BLaER1 (cell line): Measurements from ENCODE around the gene OXSM.

Experiments
- H3K27ac ChIP-seq: shearing (Covaris generic); formaldehyde crosslinking; 2 replicates; pipeline ENCODE4 v1.8.1; 2022
- H3K27me3 ChIP-seq: shearing (Covaris generic); formaldehyde crosslinking; 2 replicates; pipeline ENCODE4 v1.8.1; 2022
- H3K36me3 ChIP-seq: shearing (Covaris generic); formaldehyde crosslinking; 2 replicates; pipeline ENCODE4 v1.8.1; 2022
- H3K4me1 ChIP-seq: shearing (Covaris generic); formaldehyde crosslinking; 2 replicates; pipeline ENCODE4 v1.8.1; 2022
- H3K4me2 ChIP-seq: shearing (Covaris generic); formaldehyde crosslinking; 2 replicates; pipeline ENCODE4 v1.8.1; 2022
- H3K4me3 ChIP-seq: shearing (Covaris generic); formaldehyde crosslinking; 2 replicates; pipeline ENCODE4 v1.8.1; 2022
- H3K9ac ChIP-seq: shearing (Covaris generic); formaldehyde crosslinking; 2 replicates; pipeline ENCODE4 v1.8.1; 2022
- H3K9me3 ChIP-seq: shearing (Covaris generic); formaldehyde crosslinking; 2 replicates; pipeline ENCODE4 v1.8.1; 2022
- H4K20me1 ChIP-seq: shearing (Covaris generic); formaldehyde crosslinking; 2 replicates; pipeline ENCODE4 v1.8.1; 2022
- Cebpa-rat ChIP-seq: shearing (Covaris generic); IDR thresholded peaks from 2 replicates; pipeline ENCODE4 v1.8.1; 2022

OXSM gene

GRCh38 chr3:25821746-25822573 lies 32.1 kb downstream of the OXSM start:
- H3K36me3 ChIP-seq, result no peaks in the 10 kb centered on the region
- H3K9me3 ChIP-seq, result 0 out of 2 replicates have a peak, but pooled peaks cover 10% of the 10 kb centered on the region
- peaks cover 12% of the 10 kb centered on the region for H3K4me1 ChIP-seq
- no peaks in the 10 kb centered on the region for H3K27me3 ChIP-seq
- no peaks in the 10 kb centered on the region for H4K20me1 ChIP-seq
- H3K4me2 ChIP-seq, result no peak overlapping the region
- no peak overlapping the region for H3K4me3 ChIP-seq
- no peak overlapping the region for H3K9ac ChIP-seq
- H3K27ac ChIP-seq, result no peak overlapping the region
- TF ChIP-seq Cebpa-rat, result no peak

DNA sequence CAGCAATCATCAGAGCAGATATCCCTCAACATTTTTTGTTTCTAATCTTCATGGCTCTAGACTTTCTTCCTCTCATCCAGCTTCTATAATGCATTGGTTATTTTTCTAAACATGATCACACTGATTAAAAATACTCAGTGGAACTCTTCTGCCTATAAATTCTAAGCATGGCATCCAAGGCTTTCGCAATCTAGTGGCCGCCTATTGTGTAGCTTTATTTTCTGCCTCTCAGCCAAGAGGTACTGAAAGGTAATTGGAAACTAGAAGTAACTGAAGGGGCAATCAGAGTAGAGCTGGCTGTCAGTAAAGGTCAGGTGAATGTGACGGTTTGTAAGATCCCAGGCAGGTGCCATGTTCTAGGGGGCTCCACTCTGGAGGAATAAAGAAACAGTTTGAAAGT lies 33.4 kb downstream of the OXSM start:
- H3K4me1 ChIP-seq, result peaks cover 14% of the 10 kb centered on the region
- no peak overlapping the region for H3K27ac ChIP-seq
- H3K36me3 ChIP-seq, result no peaks in the 10 kb centered on the region
- no peak for TF ChIP-seq Cebpa-rat
- no peak overlapping the region for H3K4me2 ChIP-seq
- H4K20me1 ChIP-seq, result no peaks in the 10 kb centered on the region
- H3K9ac ChIP-seq, result no peak overlapping the region
- H3K27me3 ChIP-seq, result no peaks in the 10 kb centered on the region
- H3K4me3 ChIP-seq, result no peak overlapping the region
- H3K9me3 ChIP-seq, result 0 out of 2 replicates have a peak, but pooled peaks cover 10% of the 10 kb centered on the region

DNA sequence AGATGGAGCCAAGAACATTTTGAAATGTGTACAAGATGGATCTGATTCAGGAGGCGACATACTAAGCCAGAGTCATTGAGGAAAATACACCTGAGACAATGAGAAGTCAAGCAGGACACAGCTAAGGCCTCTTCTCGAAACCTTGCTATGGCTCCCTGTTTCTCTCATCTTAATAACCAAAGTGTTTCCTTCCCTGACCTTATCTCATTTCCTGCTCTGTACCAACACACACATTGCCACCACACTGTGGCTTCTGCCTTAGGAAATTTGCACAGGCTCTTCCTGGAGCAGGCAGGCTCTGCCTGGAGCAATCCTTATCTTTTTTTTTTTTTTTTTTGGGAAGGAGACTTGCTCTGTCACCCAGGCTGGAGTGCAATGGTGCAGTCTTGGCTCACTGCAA lies 36.6 kb downstream of the OXSM start:
- no peak overlapping the region for H3K4me3 ChIP-seq
- no peak for TF ChIP-seq Cebpa-rat
- 0 out of 2 replicates have a peak, but pooled peaks cover 10% of the 10 kb centered on the region for H3K9me3 ChIP-seq
- H3K36me3 ChIP-seq, result no peaks in the 10 kb centered on the region
- H3K9ac ChIP-seq, result no peak overlapping the region
- no peaks in the 10 kb centered on the region for H3K27me3 ChIP-seq
- H3K27ac ChIP-seq, result no peak overlapping the region
- H3K4me2 ChIP-seq, result peak overlapping the region; percentile 40
- H3K4me1 ChIP-seq, result peaks cover 25% of the 10 kb centered on the region
- no peaks in the 10 kb centered on the region for H4K20me1 ChIP-seq

DNA sequence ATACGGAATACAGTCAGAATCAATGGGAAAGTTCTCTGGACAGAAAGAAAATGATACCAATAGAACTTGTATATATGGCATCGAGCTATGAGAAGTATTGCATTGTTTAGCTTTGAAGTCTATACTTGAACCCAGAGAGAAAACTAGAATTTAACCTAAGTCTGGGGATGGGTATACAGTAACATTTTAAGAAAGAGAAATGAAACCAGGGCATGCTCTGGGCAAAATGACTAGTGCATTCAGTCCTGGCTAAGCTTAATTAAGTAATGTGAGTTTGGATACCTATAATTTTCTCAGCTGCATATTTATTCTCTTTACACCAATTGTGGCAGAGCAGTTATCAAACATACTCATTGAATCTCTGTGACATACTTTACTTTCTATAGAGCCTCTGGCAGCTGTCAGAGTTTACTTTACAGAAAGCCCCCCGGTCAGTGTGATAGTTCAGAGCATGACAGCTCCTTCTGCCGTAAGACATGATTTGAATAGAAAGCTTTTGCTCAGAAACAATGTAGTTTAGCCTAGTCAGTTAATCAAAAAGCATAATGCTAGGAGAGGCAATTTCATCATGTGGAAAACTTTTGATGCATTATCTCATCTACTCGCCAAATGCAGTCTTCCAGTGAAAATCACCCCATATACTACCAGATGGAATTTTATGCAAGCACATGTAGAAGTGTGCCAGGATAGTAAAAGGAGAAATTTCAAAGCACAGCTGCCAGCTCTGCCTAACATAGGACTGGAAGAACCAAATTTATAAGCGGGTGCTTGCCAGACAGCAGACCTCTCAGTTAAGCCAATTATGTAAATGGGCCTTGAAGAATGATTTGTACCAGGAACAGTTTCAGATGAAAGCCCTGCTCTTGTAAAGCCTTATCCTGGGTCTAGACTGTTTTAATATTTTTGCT lies 40.7 kb downstream of the OXSM start:
- peak overlapping the region; percentile 65 for H3K4me2 ChIP-seq
- H3K27me3 ChIP-seq, result no peaks in the 10 kb centered on the region
- H3K27ac ChIP-seq, result peak overlapping the region; percentile 59
- H3K9ac ChIP-seq, result peak overlapping the region; percentile 44; the same call in 1 of the 2 replicates
- no peak for TF ChIP-seq Cebpa-rat
- no peak overlapping the region for H3K4me3 ChIP-seq
- no peaks in the 10 kb centered on the region for H4K20me1 ChIP-seq
- H3K36me3 ChIP-seq, result no peaks in the 10 kb centered on the region
- H3K4me1 ChIP-seq, result peaks cover 45% of the 10 kb centered on the region
- H3K9me3 ChIP-seq, result 0 out of 2 replicates have a peak, but pooled peaks cover under 1% of the 10 kb centered on the region

DNA sequence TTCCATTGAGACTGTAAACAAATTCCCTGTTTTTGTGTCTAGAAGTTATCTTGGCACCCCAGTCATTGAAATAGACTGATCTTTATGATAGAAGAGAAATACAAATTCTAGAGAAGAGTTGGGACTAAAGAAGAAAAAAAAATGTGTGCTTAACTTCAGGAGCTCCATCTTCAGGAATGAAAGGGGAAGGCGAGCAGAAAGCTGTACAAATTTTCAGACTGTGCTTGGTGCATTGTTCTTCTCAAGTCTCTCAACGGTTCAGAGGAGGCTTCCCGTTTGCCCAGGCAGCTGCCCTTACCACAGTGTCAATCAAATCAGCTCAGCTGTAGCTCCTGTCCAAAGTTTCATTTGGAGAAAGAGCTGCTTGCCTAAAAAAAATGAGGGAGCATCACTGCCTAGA lies 41.7 kb downstream of the OXSM start:
- Histone ChIP-seq H3K9ac (peak overlapping the region; percentile 44; the same call in 1 of the 2 replicates), H4K20me1 (no peaks in the 10 kb centered on the region), H3K4me1 (peaks cover 37% of the 10 kb centered on the region), H3K36me3 (no peaks in the 10 kb centered on the region), H3K27me3 (no peaks in the 10 kb centered on the region), H3K4me2 (peak overlapping the region; percentile 65), H3K9me3 (no peaks in the 10 kb centered on the region; the same call in 1 of the 2 replicates), H3K27ac (peak overlapping the region; percentile 59), H3K4me3 (no peak overlapping the region)
- TF ChIP-seq Cebpa-rat, result no peak

GRCh38 chr3:25834346-25834745 lies 44.5 kb downstream of the OXSM start:
- Histone ChIP-seq H3K9me3 (peaks cover 14% of the 10 kb centered on the region), H3K9ac (no peak overlapping the region), H4K20me1 (no peaks in the 10 kb centered on the region), H3K4me2 (no peak overlapping the region), H3K4me3 (no peak overlapping the region), H3K27ac (no peak overlapping the region), H3K27me3 (no peaks in the 10 kb centered on the region), H3K4me1 (peaks cover 31% of the 10 kb centered on the region), H3K36me3 (no peaks in the 10 kb centered on the region)
- TF ChIP-seq Cebpa-rat, result no peak

DNA sequence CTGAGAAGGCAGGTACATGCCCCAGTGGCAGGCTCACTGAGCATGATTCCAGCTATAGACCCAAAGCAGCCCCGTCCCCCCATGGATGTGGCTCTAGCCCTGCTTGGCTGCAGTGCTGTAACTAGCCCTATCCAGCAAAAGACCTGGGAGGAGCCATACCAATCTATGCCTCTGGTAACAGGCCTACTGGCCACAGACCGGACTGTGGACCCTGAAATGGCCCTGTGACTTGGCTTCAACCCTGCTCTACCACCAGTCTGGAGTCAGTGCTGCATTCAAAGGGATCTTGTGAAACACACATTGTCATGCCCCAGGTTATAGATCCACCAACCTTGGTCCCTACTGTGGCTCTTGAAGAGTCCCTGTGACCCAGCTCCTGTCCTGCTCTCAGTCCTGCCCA lies 46.7 kb downstream of the OXSM start:
- H3K4me2 ChIP-seq, result no peak overlapping the region
- no peak overlapping the region for H3K9ac ChIP-seq
- H3K36me3 ChIP-seq, result no peaks in the 10 kb centered on the region
- peaks cover 19% of the 10 kb centered on the region for H3K4me1 ChIP-seq
- H3K27me3 ChIP-seq, result no peaks in the 10 kb centered on the region
- no peak for TF ChIP-seq Cebpa-rat
- no peaks in the 10 kb centered on the region for H4K20me1 ChIP-seq
- H3K27ac ChIP-seq, result no peak overlapping the region
- no peak overlapping the region for H3K4me3 ChIP-seq
- H3K9me3 ChIP-seq, result peaks cover 14% of the 10 kb centered on the region

DNA sequence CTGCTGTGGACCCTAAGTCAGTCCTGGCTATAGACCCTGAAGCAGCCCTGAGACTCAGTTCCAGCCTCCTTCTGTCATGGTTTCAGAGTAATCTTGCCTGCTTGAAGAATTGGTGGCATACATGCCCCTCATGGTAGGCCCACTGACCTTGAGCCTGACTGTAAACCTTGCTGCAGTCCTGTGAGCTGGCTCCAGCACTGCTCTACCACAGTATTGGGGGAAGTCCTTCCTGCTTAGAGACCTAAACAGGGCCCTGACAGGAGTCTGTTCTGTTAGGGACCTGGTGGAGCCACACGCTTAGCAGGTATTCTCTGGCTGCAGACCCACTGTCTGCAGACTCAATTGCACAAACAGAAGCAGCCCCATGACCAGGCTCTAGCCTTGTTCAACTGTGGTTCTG lies 47.1 kb downstream of the OXSM start:
- no peak for TF ChIP-seq Cebpa-rat
- Histone ChIP-seq H3K4me3 (no peak overlapping the region), H3K27me3 (no peaks in the 10 kb centered on the region), H4K20me1 (no peaks in the 10 kb centered on the region), H3K27ac (no peak overlapping the region), H3K9ac (no peak overlapping the region), H3K4me1 (peaks cover 15% of the 10 kb centered on the region), H3K9me3 (peaks cover 14% of the 10 kb centered on the region), H3K36me3 (no peaks in the 10 kb centered on the region), H3K4me2 (no peak overlapping the region)

- TF ChIP-seq Cebpa-rat, result no peak
- Histone ChIP-seq H3K9ac (no peak overlapping the region), H3K27me3 (no peaks in the 10 kb centered on the region), H4K20me1 (no peaks in the 10 kb centered on the region), H3K36me3 (no peaks in the 10 kb centered on the region), H3K4me3 (no peak overlapping the region), H3K27ac (no peak overlapping the region), H3K4me2 (no peak overlapping the region), H3K4me1 (no peaks in the 10 kb centered on the region), H3K9me3 (peaks cover 14% of the 10 kb centered on the region)
These were observed 50.2 kb downstream of the OXSM start for GRCh38 chr3:25840099-25840498.

GRCh38 chr3:25843332-25843731 lies 53.4 kb downstream of the OXSM start:
- no peaks in the 10 kb centered on the region for H3K36me3 ChIP-seq
- H4K20me1 ChIP-seq, result no peaks in the 10 kb centered on the region
- H3K9me3 ChIP-seq, result peaks cover 2% of the 10 kb centered on the region
- H3K4me3 ChIP-seq, result no peak overlapping the region
- no peak overlapping the region for H3K4me2 ChIP-seq
- no peaks in the 10 kb centered on the region for H3K27me3 ChIP-seq
- H3K27ac ChIP-seq, result no peak overlapping the region
- H3K9ac ChIP-seq, result no peak overlapping the region
- H3K4me1 ChIP-seq, result no peaks in the 10 kb centered on the region
- TF ChIP-seq Cebpa-rat, result no peak
